ENCODE data around the gene NFE2L3. TPM values are rescaled to one million over a fixed set of nuclear protein-coding genes. Genes with fewer than 3 reads are reported as not detected.
A peak's percentile ranks its signal among the peaks of the same experiment; 100 is the strongest.

The NFE2L3 gene
- total and polyA plus RNA-seq, 9 of the 15 experiments (the other 6 are each of a cell fraction or from before 2014, with no cell fraction given): 2.9 to 16.9 (median 12.4) TPM

DNA sequence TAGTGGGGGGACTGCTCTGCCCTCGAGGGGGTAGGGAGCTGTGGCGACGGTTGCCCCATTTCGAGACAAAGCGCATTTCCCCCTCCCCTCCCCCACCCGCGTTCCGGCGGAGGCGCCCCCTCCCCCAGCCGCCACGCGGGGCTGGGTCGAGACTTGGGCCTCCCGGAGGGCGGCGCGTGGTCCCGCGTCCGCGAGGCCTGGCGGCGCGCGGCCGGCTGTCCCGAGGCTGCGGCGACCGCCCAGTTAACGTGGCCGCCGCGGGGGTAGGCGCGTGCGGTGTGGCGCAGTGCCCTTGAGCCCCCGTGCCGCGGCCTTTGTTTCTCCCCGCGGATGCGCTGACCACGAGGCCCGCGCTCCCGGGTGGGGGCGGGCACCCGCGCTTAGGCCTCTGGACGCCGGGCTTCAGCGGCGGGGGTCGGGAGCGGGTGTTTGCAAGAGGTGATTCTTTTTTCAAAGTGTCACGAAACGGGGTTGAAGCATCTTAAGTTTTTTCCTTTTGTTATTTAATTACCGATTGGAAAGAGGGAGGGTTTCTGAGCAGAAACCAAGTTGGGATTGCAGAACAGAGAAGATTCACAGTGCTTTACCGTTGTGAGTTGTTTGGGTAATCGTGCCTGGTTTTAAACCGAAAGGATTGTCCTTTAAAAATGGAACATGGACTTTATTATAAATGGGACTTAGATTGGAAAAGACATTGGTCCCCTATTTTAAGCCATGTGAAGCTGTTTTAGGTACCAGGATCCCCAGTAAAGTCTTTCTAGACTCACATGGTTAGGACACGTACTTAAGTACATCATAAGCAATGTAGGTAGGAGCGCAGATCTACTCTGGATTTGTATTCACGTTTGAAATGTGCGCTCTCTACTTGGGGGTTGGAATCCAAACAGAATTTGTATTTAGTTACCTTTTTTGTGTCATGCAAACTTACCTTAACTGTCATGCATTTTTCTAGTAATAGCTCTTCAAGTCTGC, 50.3 kb downstream of the NFE2L3 start (continued):
- TF ChIP-seq, protein P1, sequence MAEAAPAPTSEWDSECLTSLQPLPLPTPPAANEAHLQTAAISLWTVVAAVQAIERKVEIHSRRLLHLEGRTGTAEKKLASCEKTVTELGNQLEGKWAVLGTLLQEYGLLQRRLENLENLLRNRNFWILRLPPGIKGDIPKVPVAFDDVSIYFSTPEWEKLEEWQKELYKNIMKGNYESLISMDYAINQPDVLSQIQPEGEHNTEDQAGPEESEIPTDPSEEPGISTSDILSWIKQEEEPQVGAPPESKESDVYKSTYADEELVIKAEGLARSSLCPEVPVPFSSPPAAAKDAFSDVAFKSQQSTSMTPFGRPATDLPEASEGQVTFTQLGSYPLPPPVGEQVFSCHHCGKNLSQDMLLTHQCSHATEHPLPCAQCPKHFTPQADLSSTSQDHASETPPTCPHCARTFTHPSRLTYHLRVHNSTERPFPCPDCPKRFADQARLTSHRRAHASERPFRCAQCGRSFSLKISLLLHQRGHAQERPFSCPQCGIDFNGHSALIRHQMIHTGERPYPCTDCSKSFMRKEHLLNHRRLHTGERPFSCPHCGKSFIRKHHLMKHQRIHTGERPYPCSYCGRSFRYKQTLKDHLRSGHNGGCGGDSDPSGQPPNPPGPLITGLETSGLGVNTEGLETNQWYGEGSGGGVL (CRISPR knock-in tag; IDR thresholded peaks at IDR 0.05): no peak
- TF ChIP-seq, protein P2, sequence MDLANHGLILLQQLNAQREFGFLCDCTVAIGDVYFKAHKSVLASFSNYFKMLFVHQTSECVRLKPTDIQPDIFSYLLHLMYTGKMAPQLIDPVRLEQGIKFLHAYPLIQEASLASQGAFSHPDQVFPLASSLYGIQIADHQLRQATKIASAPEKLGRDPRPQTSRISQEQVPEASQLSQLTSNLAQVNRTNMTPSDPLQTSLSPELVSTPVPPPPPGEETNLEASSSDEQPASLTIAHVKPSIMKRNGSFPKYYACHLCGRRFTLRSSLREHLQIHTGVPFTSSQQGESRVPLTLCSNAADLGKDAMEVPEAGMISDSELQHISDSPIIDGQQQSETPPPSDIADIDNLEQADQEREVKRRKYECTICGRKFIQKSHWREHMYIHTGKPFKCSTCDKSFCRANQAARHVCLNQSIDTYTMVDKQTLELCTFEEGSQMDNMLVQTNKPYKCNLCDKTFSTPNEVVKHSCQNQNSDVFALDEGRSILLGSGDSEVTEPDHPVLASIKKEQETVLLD (IDR thresholded peaks at IDR 0.05): no peak
- TF ChIP-seq KAT2B (IDR thresholded peaks at IDR 0.05; ENCODE audit: low read depth, low read length) (no peak), ZNF174 (CRISPR knock-in tag; IDR thresholded peaks at IDR 0.05) (no peak), TEAD4 (IDR thresholded peaks at IDR 0.05; ENCODE audit: low read length) (no peak; the same call in 1 of the 2 replicates), TEAD4 (CRISPR knock-in tag; IDR thresholded peaks at IDR 0.05; ENCODE audit: borderline replicate concordance) (0 out of 2 replicates have a peak, but pooled peaks have one; percentile 30), MAFG (tag; conservative IDR thresholded peaks at IDR 0.05) (no peak), POLR2G (IDR thresholded peaks at IDR 0.05; ENCODE audit: low read depth, low read length) (peak; percentile 79)
- TF ChIP-seq, protein P3, sequence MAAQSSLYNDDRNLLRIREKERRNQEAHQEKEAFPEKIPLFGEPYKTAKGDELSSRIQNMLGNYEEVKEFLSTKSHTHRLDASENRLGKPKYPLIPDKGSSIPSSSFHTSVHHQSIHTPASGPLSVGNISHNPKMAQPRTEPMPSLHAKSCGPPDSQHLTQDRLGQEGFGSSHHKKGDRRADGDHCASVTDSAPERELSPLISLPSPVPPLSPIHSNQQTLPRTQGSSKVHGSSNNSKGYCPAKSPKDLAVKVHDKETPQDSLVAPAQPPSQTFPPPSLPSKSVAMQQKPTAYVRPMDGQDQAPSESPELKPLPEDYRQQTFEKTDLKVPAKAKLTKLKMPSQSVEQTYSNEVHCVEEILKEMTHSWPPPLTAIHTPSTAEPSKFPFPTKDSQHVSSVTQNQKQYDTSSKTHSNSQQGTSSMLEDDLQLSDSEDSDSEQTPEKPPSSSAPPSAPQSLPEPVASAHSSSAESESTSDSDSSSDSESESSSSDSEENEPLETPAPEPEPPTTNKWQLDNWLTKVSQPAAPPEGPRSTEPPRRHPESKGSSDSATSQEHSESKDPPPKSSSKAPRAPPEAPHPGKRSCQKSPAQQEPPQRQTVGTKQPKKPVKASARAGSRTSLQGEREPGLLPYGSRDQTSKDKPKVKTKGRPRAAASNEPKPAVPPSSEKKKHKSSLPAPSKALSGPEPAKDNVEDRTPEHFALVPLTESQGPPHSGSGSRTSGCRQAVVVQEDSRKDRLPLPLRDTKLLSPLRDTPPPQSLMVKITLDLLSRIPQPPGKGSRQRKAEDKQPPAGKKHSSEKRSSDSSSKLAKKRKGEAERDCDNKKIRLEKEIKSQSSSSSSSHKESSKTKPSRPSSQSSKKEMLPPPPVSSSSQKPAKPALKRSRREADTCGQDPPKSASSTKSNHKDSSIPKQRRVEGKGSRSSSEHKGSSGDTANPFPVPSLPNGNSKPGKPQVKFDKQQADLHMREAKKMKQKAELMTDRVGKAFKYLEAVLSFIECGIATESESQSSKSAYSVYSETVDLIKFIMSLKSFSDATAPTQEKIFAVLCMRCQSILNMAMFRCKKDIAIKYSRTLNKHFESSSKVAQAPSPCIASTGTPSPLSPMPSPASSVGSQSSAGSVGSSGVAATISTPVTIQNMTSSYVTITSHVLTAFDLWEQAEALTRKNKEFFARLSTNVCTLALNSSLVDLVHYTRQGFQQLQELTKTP (IDR thresholded peaks at IDR 0.05; ENCODE audit: low read depth in 1 of 2, partially characterized antibody in 2 of 2): no peak
